ENCODE results near the gene EFCAB11. TPM values are rescaled to one million over a fixed set of nuclear protein-coding genes. Genes with fewer than 3 reads are reported as not detected.

The EFCAB11 gene
- total and polyA plus RNA-seq, 2 donors (not counting 3 experiments of a cell fraction or from before 2014, with no cell fraction given), result 2.8 to 6.3 TPM

GRCh38 chr14:89814126-89814525 is 140.4 kb downstream of the EFCAB11 start:
- Histone ChIP-seq H4K20me1 (replicated peaks; ENCODE audit: control insufficient read depth, extremely low read depth, insufficient read depth, low read length) (no peaks in the 10 kb centered on the region), H3K79me2 (ENCODE audit: control insufficient read depth, insufficient read depth, low read length) (no peaks in the 10 kb centered on the region), H2AFZ (ENCODE audit: low read depth, low read length) (no peak overlapping the region), H3K9ac (replicated peaks; ENCODE audit: extremely low read depth, insufficient read depth, low read length) (no peak overlapping the region), H3K27me3 (ENCODE audit: control insufficient read depth in 2 of 2, insufficient read depth in 2 of 2, low read length in 2 of 2) (no peaks in the 10 kb centered on the region), H3K36me3 (ENCODE audit: control insufficient read depth in 2 of 2, extremely low read depth in 1 of 2, insufficient read depth in 2 of 2, low read length in 2 of 2) (no peaks in the 10 kb centered on the region), H3K9me1 (replicated peaks; ENCODE audit: control insufficient read depth, extremely low read depth, insufficient read depth, low read length) (peaks cover 2% of the 10 kb centered on the region), H3K27ac (ENCODE audit: insufficient read depth, low read depth, low read length) (no peak overlapping the region), H3K4me3 (replicated peaks in 1 of 3; ENCODE audit: insufficient read depth in 1 of 3, low read depth in 1 of 3, low read length in 3 of 3) (no peak overlapping the region), H3K4me2 (ENCODE audit: insufficient read depth, low read length) (no peak overlapping the region), H3K9me3 (replicated peaks; ENCODE audit: control insufficient read depth, insufficient read depth, low read length) (no peaks in the 10 kb centered on the region), H3K4me1 (ENCODE audit: control insufficient read depth, extremely low read depth, insufficient read depth, low read length) (no peaks in the 10 kb centered on the region)
- TF ChIP-seq EZH2 (IDR thresholded peaks at IDR 0.05; ENCODE audit: borderline replicate concordance, low read depth, low read length, severe bottlenecking) (no peak), POLR2AphosphoS5 (IDR thresholded peaks at IDR 0.05; ENCODE audit: insufficient read depth, low read depth, low read length) (no peak), JUN (IDR thresholded peaks at IDR 0.05; ENCODE audit: borderline replicate concordance, insufficient read depth, insufficient read length, low read depth) (no peak), GATA2 (IDR thresholded peaks at IDR 0.05; ENCODE audit: insufficient read depth, insufficient read length, low read depth, low read length) (no peak)
- TF ChIP-seq, protein P1, sequence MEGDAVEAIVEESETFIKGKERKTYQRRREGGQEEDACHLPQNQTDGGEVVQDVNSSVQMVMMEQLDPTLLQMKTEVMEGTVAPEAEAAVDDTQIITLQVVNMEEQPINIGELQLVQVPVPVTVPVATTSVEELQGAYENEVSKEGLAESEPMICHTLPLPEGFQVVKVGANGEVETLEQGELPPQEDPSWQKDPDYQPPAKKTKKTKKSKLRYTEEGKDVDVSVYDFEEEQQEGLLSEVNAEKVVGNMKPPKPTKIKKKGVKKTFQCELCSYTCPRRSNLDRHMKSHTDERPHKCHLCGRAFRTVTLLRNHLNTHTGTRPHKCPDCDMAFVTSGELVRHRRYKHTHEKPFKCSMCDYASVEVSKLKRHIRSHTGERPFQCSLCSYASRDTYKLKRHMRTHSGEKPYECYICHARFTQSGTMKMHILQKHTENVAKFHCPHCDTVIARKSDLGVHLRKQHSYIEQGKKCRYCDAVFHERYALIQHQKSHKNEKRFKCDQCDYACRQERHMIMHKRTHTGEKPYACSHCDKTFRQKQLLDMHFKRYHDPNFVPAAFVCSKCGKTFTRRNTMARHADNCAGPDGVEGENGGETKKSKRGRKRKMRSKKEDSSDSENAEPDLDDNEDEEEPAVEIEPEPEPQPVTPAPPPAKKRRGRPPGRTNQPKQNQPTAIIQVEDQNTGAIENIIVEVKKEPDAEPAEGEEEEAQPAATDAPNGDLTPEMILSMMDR (IDR thresholded peaks at IDR 0.05; ENCODE audit: extremely low read depth in 1 of 2, insufficient read depth in 1 of 2, low read depth in 1 of 2, low read length in 2 of 2), result no peak
- intact Hi-C loops (cut with micrococcal nuclease), result no loop called here
- BruUV-seq (replicated peaks), result no TSS peak
- dilution Hi-C loops (cut with MboI; ENCODE audit: extremely low pct_ligation_motif_present, low sequenced_read_pairs), result no loop called here
- FAIRE-seq (no peak), DNase-seq (ENCODE audit: low read depth, low spot score) (no peak)
- CTCF ChIA-PET, result no interaction called here
- POLR2A ChIA-PET, result no interaction called here

GRCh38 chr14:89813617-89814031 is 140.9 kb downstream of the EFCAB11 start:
- Histone ChIP-seq H4K20me1 (replicated peaks; ENCODE audit: control insufficient read depth, extremely low read depth, insufficient read depth, low read length) (no peaks in the 10 kb centered on the region), H3K79me2 (ENCODE audit: control insufficient read depth, insufficient read depth, low read length) (no peaks in the 10 kb centered on the region), H3K27me3 (ENCODE audit: control insufficient read depth in 2 of 2, insufficient read depth in 2 of 2, low read length in 2 of 2) (no peaks in the 10 kb centered on the region), H2AFZ (ENCODE audit: low read depth, low read length) (no peak overlapping the region), H3K4me1 (ENCODE audit: control insufficient read depth, extremely low read depth, insufficient read depth, low read length) (no peaks in the 10 kb centered on the region), H3K9me3 (replicated peaks; ENCODE audit: control insufficient read depth, insufficient read depth, low read length) (no peaks in the 10 kb centered on the region), H3K4me3 (replicated peaks in 1 of 3; ENCODE audit: insufficient read depth in 1 of 3, low read depth in 1 of 3, low read length in 3 of 3) (no peak overlapping the region), H3K9ac (replicated peaks; ENCODE audit: extremely low read depth, insufficient read depth, low read length) (no peak overlapping the region), H3K4me2 (ENCODE audit: insufficient read depth, low read length) (no peak overlapping the region), H3K27ac (ENCODE audit: insufficient read depth, low read depth, low read length) (no peak overlapping the region), H3K9me1 (replicated peaks; ENCODE audit: control insufficient read depth, extremely low read depth, insufficient read depth, low read length) (peaks cover 2% of the 10 kb centered on the region), H3K36me3 (ENCODE audit: control insufficient read depth in 2 of 2, extremely low read depth in 1 of 2, insufficient read depth in 2 of 2, low read length in 2 of 2) (no peaks in the 10 kb centered on the region)
- no peak for DNase-seq (ENCODE audit: low read depth, low spot score)
- dilution Hi-C loops (cut with MboI; ENCODE audit: extremely low pct_ligation_motif_present, low sequenced_read_pairs), result no loop called here
- ChIA-PET POLR2A (no interaction called here), CTCF (no interaction called here)
- TF ChIP-seq, protein P2, sequence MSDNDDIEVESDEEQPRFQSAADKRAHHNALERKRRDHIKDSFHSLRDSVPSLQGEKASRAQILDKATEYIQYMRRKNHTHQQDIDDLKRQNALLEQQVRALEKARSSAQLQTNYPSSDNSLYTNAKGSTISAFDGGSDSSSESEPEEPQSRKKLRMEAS (IDR thresholded peaks at IDR 0.05; ENCODE audit: insufficient read depth, insufficient read length), result no peak
- TF ChIP-seq FOS (IDR thresholded peaks at IDR 0.05; ENCODE audit: borderline replicate concordance, insufficient read depth, low read length) (no peak), GATA2 (IDR thresholded peaks at IDR 0.05; ENCODE audit: insufficient read depth, insufficient read length, low read depth, low read length) (no peak), EZH2 (IDR thresholded peaks at IDR 0.05; ENCODE audit: borderline replicate concordance, low read depth, low read length, severe bottlenecking) (no peak), MYC (IDR thresholded peaks at IDR 0.05; ENCODE audit: low read depth, low read length) (no peak), POLR2A (IDR thresholded peaks at IDR 0.05; ENCODE audit: low read depth, low read length) (no peak), JUN (IDR thresholded peaks at IDR 0.05; ENCODE audit: borderline replicate concordance, insufficient read depth, insufficient read length, low read depth) (no peak), POLR2AphosphoS5 (IDR thresholded peaks at IDR 0.05; ENCODE audit: insufficient read depth, low read depth, low read length) (no peak)
- TF ChIP-seq, protein P1 (IDR thresholded peaks at IDR 0.05; ENCODE audit: extremely low read depth in 1 of 2, insufficient read depth in 1 of 2, low read depth in 1 of 2, low read length in 2 of 2), result no peak
- BruUV-seq (replicated peaks), result no TSS peak
- no peak for FAIRE-seq
- intact Hi-C loops (cut with micrococcal nuclease), result no loop called here

Measured in endothelial cell of umbilical vein (primary cell).